Kidney (tissue), 14 donors: ENCODE measurements around the gene CDK7. TPM values are rescaled to one million over a fixed set of nuclear protein-coding genes. Genes with fewer than 3 reads are reported as not detected.

Experiments used
- DNase-seq, 5 donors: peaks; one replicate each; pipeline ENCODE4 v3.0.0-alpha.2; 2013 to 2020
- FAIRE-seq: peaks from 2 replicates; lab custom pipeline; 2012; peaks lifted over from hg19 to GRCh38; lab: Jason Lieb, UNC
- H3K27ac ChIP-seq, 2 donors: one replicate each; pipeline ENCODE4 v1.7.0; 2013; ENCODE audit warnings: low read depth in 2 of 2, low read length in 2 of 2, inconsistent platforms in 1 of 2
- H3K27me3 ChIP-seq: one replicate; pipeline ENCODE4 v1.7.1; 2013; ENCODE audit warnings: low read length, inconsistent platforms; ENCODE audit not compliant: control insufficient read depth, insufficient read depth
- H3K36me3 ChIP-seq, 3 donors: one replicate each; pipeline versions ENCODE4 v1.7.0 to v1.7.1; 2013; ENCODE audit warnings: low read length in 3 of 3, control low read depth in 1 of 3, inconsistent platforms in 1 of 3; ENCODE audit not compliant: insufficient read depth in 3 of 3, control insufficient read depth in 2 of 3
- H3K4me1 ChIP-seq, 3 donors: one replicate each; pipeline versions ENCODE4 v1.7.0 to v1.7.1; 2013; ENCODE audit warnings: low read length in 3 of 3, inconsistent platforms in 1 of 3, low read depth in 1 of 3; ENCODE audit not compliant: control insufficient read depth in 2 of 3, insufficient read depth in 2 of 3
- H3K4me3 ChIP-seq, 3 donors: one replicate each; pipeline versions ENCODE4 v1.7.0 to v1.8.1; 2013; ENCODE audit warnings: low read length in 3 of 3, control low read depth in 1 of 3, inconsistent platforms in 1 of 3
- H3K9ac ChIP-seq, 3 donors: one replicate each; pipeline versions ENCODE4 v1.7.0 to v1.7.1; 2013; ENCODE audit warnings: low read length in 3 of 3, control low read depth in 1 of 3, inconsistent platforms in 1 of 3
- H3K9me3 ChIP-seq, 3 donors: one replicate each; pipeline versions ENCODE4 v1.7.0 to v1.7.1; 2013; ENCODE audit warnings: low read length in 3 of 3, control low read depth in 1 of 3, inconsistent platforms in 1 of 3; ENCODE audit not compliant: control insufficient read depth in 2 of 3, insufficient read depth in 1 of 3
- intact Hi-C: fragments of 100-400 bp; cut with DNase I; formaldehyde crosslinking; loops from one replicate; pipeline ENCODE4 v1.11.1; 2022
- polyA plus RNA-seq: library from polyadenylated mRNA; stranded (reverse); fragments of 350-450 nt; fragmentation: Illumina TruSeq; extraction: RNeasy Lipid Tissue Mini Kit (QIAGEN cat#74804); gene quantifications from one replicate; pipeline ENCODE4 v1.2.3, GENCODE V29; 2014; ENCODE audit warnings: low read depth, low replicate concordance; ENCODE audit not compliant: insufficient read depth
- total RNA-seq: library from RNA; stranded (reverse); fragmentation: NEBNext Ultra II Directional; extraction: Animal tissue kit (Norgen Biotek cat#: 25700); gene quantifications from one replicate; pipeline ENCODE4 v1.2.1, GENCODE V29; 2021
- TF ChIP-seq, protein P1 (sequence below): IDR thresholded peaks from 3 replicates; pipeline ENCODE4 v1.5.1; 2012; ENCODE audit warnings: mild to moderate bottlenecking, moderate library complexity, borderline replicate concordance; ENCODE audit not compliant: insufficient read depth; ENCODE audit errors: extremely low read depth
- donor health status: control.
- donor health status: control.
- donor health status: control.
- donor health status: control.
- donor health status: control.
- donor health status: DM: yes; HTN: yes; CAD: no.
- donor health status: Normal renal cell carcinoma (clear cell type).

The CDK7 gene
- total and polyA plus RNA-seq, 2 donors from 2014 or later = 22.7 to 29.4 TPM

DNA sequence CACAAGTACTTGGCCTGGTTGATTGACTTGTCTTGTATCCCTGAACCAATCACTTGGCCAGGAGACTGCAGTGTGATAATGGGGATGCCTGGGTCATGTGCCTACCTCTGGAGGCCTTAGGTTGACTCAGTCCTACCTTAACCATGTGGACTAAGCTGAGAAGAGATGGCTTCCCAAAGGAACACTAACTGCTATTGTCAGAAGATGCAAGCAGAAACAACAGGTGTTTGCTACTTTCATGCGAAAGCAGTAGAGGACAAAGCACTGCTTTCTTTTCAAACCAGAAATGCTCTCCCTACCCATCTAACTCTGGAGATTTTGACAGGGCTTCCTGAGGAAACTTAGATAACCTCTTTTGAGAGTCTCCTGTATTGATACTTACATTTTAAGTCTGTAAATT, 22.9 kb downstream of the CDK7 start:
- TF ChIP-seq, protein P1, sequence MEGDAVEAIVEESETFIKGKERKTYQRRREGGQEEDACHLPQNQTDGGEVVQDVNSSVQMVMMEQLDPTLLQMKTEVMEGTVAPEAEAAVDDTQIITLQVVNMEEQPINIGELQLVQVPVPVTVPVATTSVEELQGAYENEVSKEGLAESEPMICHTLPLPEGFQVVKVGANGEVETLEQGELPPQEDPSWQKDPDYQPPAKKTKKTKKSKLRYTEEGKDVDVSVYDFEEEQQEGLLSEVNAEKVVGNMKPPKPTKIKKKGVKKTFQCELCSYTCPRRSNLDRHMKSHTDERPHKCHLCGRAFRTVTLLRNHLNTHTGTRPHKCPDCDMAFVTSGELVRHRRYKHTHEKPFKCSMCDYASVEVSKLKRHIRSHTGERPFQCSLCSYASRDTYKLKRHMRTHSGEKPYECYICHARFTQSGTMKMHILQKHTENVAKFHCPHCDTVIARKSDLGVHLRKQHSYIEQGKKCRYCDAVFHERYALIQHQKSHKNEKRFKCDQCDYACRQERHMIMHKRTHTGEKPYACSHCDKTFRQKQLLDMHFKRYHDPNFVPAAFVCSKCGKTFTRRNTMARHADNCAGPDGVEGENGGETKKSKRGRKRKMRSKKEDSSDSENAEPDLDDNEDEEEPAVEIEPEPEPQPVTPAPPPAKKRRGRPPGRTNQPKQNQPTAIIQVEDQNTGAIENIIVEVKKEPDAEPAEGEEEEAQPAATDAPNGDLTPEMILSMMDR = no peak
- H3K9ac ChIP-seq = no peak overlapping the region
- peaks cover 2 to 15% (median 6%) of the 10 kb centered on the region in 3 donors for H3K36me3 ChIP-seq
- no peaks in the 10 kb centered on the region for H3K9me3 ChIP-seq
- H3K4me3 ChIP-seq = no peak overlapping the region
- FAIRE-seq (no peak), DNase-seq (no peak)
- H3K27me3 ChIP-seq = no peaks in the 10 kb centered on the region
- intact Hi-C loops = no loop called here
- no peak overlapping the region for H3K27ac ChIP-seq
- H3K4me1 ChIP-seq = no peaks in the 10 kb centered on the region

DNA sequence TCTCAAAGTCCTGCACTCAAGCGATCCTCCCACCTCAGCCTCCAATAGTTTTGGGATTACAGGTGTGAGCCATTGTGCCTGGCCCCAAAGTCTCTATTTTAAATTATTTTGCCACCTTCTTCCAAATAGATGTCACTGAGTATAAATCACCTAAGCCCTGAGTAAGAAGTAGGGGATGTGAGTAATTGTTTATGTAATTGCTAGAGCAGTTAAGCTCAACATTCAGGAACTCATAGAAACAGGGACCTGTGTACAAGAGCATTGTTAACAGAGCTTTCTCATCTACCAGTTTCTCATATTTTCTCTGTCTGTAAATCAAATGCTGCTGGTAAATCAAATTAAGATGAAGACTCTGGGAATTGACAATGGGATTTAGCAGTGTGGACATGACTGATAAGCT, 26.3 kb downstream of the CDK7 start:
- Histone ChIP-seq H3K4me3 (no peak overlapping the region), H3K27me3 (no peaks in the 10 kb centered on the region), H3K9me3 (no peaks in the 10 kb centered on the region), H3K36me3 (peaks cover 4 to 37% (median 10%) of the 10 kb centered on the region in 3 donors), H3K4me1 (no peaks in the 10 kb centered on the region), H3K9ac (no peak overlapping the region), H3K27ac (no peak overlapping the region)
- TF ChIP-seq, protein P1 = no peak
- intact Hi-C loops = no loop called here
- no peak for DNase-seq
- FAIRE-seq = no peak

DNA sequence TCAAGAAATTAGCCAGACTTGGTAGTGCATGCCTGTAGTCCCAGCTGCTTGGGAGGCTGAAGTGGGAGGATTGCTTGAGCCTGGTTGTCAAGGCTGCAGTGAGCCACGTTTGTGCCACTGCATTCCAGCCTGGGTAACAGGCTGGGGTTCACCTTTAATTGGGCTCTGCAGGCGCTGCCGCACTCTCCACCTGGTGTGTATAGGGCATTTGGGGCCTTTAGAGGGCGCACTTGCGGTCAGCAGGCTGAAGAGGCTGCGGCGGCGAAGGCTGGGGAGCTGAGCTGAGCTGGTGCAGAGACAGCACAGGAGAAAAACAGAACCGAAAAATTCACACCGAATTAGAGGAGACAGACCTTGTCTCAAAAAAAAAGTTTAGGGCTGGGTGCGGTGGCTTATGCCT, 31.2 kb downstream of the CDK7 start:
- FAIRE-seq = no peak
- intact Hi-C loops = no loop called here

More for the DNA sequence above, 31.2 kb downstream of the CDK7 start:
- Histone ChIP-seq H3K27ac (no peak overlapping the region), H3K9ac (no peak overlapping the region), H3K9me3 (no peaks in the 10 kb centered on the region), H3K36me3 (peaks cover 5 to 46% (median 8%) of the 10 kb centered on the region in 3 donors), H3K4me1 (peaks cover 0 to 3% (median 0%) of the 10 kb centered on the region in 3 donors), H3K27me3 (no peaks in the 10 kb centered on the region), H3K4me3 (no peak overlapping the region)
- DNase-seq = peak in 1 of 5 donors; percentile 2
- TF ChIP-seq, protein P1 = no peak
